ENCODE results near the gene MYBPC3.

GRCh38 chr11:47389577-47390421 lies 37.3 kb upstream of the MYBPC3 start:
- TF ChIP-seq CTCF (IDR thresholded peaks at IDR 0.05) (no peak), EP300 (IDR thresholded peaks at IDR 0.05) (no peak)
